Tibial artery (tissue), 4 donors: Measurements from ENCODE around the gene NMRAL1.

Experiments
- DNase-seq, 2 donors: peaks; one replicate each; pipeline ENCODE4 v3.0.0-alpha.2; 2019
- H3K27ac ChIP-seq, 2 donors: fragments of 200-600 bp; sonication (generic) in 1 of 2; 1 replicate in 1 of 2; 2 replicates in 1 of 2; pipeline ENCODE4 v1.5.1; 2018 to 2019; ENCODE audit warnings: mild to moderate bottlenecking in 1 of 2
- H3K27me3 ChIP-seq, 2 donors: fragments of 200-600 bp; sonication (generic) in 1 of 2; one replicate each; pipeline versions ENCODE4 v1.5.1 to v1.6.0; 2016 to 2019
- H3K36me3 ChIP-seq, 3 donors: fragments of 200-600 bp; sonication (generic) in 2 of 3; one replicate each; pipeline ENCODE4 v1.5.1; 2016 to 2019; ENCODE audit warnings: mild to moderate bottlenecking in 2 of 3
- H3K4me1 ChIP-seq, 4 donors: fragments of 200-600 bp; sonication (generic) in 2 of 4; 1 replicate in 3 of 4; 2 replicates in 1 of 4; pipeline ENCODE4 v1.5.1; 2016 to 2019
- H3K4me3 ChIP-seq, 2 donors: fragments of 200-600 bp; sonication (generic) in 1 of 2; 1 replicate in 1 of 2; 2 replicates in 1 of 2; pipeline ENCODE4 v1.5.1; 2018 to 2019; ENCODE audit warnings: mild to moderate bottlenecking in 2 of 2
- H3K9me3 ChIP-seq, 3 donors: fragments of 200-600 bp; sonication (generic) in 1 of 3; one replicate each; pipeline ENCODE4 v1.5.1; 2016 to 2019
- intact Hi-C: fragments of 100-400 bp; cut with DNase I; formaldehyde crosslinking; loops from one replicate; pipeline ENCODE4 v1.15.0; 2023; ENCODE audit warnings: low total_unique reads
- TF ChIP-seq, protein P1 (sequence below), 2 experiments: fragments of 200-600 bp in 1 of 2; fragments of 450-650 bp in 1 of 2; IDR thresholded peaks; one replicate each; pipeline ENCODE4 v1.5.1; 2017 to 2019; ENCODE audit warnings: antibody characterized with exemption in 2 of 2, mild to moderate bottlenecking in 1 of 2, moderate library complexity in 1 of 2

NMRAL1 gene

DNA sequence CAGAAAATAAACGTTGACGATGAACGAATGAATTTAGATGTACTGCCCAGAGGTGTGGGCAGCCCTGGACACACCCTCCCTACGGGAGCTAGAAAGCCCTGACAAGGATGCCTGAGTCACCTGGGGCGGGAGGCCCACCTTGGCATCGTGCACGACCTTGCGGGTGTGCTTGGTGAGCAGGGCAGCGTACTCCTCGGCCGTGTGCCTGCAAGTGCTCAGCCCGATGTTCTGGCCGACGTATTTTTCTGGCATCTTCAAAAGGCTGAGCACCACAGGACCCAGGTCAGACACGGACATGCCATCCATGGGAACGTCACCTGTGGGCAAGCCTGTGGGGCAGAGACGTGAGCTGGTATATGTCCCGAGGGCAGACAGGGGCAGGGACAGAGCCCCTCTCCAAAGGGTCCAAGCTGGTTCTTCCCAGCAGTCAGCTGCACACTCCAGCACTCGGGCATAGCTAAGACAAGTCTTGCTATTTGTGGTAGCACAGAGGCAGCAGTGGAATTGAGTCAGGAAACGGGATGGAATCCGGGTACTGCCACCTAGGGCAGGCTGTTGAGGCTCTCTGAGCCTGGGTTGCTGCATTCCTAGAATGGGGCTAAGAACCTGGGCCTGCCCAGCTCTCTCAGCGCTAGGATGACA, 10.8 kb downstream of the NMRAL1 start:
- intact Hi-C loops: no loop called here
- H3K27ac ChIP-seq: no peak overlapping the region
- TF ChIP-seq, protein P1, sequence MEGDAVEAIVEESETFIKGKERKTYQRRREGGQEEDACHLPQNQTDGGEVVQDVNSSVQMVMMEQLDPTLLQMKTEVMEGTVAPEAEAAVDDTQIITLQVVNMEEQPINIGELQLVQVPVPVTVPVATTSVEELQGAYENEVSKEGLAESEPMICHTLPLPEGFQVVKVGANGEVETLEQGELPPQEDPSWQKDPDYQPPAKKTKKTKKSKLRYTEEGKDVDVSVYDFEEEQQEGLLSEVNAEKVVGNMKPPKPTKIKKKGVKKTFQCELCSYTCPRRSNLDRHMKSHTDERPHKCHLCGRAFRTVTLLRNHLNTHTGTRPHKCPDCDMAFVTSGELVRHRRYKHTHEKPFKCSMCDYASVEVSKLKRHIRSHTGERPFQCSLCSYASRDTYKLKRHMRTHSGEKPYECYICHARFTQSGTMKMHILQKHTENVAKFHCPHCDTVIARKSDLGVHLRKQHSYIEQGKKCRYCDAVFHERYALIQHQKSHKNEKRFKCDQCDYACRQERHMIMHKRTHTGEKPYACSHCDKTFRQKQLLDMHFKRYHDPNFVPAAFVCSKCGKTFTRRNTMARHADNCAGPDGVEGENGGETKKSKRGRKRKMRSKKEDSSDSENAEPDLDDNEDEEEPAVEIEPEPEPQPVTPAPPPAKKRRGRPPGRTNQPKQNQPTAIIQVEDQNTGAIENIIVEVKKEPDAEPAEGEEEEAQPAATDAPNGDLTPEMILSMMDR (IDR thresholded peaks at IDR 0.05): no peak
- no peaks in the 10 kb centered on the region for H3K27me3 ChIP-seq
- peaks cover 8 to 92% (median 46%) of the 10 kb centered on the region in 3 donors for H3K36me3 ChIP-seq
- H3K4me3 ChIP-seq: no peak overlapping the region
- H3K9me3 ChIP-seq: no peaks in the 10 kb centered on the region
- H3K4me1 ChIP-seq: no peaks in the 10 kb centered on the region
- no peak for DNase-seq

DNA sequence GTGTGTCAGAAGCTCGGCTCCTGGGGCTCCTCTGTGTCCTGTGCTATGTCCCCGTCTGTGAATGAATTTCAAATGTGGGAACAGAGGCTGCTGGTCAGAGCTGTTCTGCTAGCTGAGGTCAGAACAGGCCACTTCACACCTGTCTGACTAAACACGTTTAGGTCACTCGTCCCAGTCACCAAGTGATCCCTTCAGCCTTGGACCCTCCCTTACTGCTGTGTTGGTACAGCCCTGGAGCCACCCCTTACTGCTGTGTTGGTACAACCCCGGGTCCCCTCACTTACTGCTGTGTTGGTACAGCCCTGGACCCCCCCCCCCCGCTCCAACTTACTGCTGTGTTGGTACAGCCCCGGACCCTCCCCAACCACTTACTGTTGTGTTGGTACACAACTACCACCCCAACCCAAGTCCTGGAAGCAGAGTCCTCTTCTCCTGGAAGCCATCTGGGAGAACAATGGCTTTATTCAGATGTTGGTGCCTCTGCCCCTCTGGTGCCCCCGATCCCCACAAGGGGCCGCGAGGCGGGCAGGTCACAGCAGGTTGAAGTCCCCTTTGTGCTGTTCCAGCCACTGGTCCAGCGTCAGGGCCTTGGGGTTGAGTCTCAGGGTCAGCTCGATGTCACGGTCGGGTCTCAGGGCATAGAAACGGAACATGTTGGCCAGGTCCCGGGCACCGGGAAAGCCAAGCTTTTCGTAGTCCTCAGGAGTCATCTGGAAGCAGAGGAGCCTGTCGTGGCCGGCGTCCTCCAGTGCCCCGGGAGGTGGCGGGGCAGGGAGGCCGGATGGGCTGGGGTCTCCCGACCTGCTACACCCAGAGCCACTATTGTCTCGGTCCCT, 13.0 kb downstream of the NMRAL1 start:
- TF ChIP-seq, protein P1 (IDR thresholded peaks at IDR 0.05): no peak
- Histone ChIP-seq H3K27ac (no peak overlapping the region), H3K36me3 (peaks cover 19 to 95% (median 60%) of the 10 kb centered on the region in 3 donors)

DNA sequence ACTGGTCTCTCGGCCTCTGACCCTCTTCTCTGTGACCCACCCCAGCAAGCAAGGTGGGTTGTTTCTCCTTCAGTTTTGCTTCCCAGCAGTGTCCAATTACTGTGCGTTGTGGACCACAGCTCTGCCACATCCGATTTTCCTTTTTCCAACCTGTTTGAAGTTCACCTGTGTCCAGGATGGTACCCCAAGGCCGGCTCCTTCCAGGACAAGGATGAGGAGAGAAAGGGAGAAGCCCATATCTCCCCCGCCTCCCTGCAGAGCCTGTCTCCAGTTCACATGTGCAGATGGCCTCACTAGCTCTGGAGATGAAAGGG, 13.5 kb downstream of the NMRAL1 start:
- H3K27ac ChIP-seq: no peak overlapping the region
- H3K4me3 ChIP-seq: no peak overlapping the region
- peaks cover 20 to 95% (median 60%) of the 10 kb centered on the region in 3 donors for H3K36me3 ChIP-seq
- intact Hi-C loops: no loop called here
- H3K9me3 ChIP-seq: no peaks in the 10 kb centered on the region
- H3K4me1 ChIP-seq: no peaks in the 10 kb centered on the region
- TF ChIP-seq, protein P1 (IDR thresholded peaks at IDR 0.05): no peak
- DNase-seq: no peak
- H3K27me3 ChIP-seq: no peaks in the 10 kb centered on the region

More for the DNA sequence above, 13.0 kb downstream of the NMRAL1 start:
- Histone ChIP-seq H3K9me3 (no peaks in the 10 kb centered on the region), H3K4me3 (no peak overlapping the region), H3K4me1 (no peaks in the 10 kb centered on the region), H3K27me3 (no peaks in the 10 kb centered on the region)
- intact Hi-C loops: no loop called here
- DNase-seq: no peak

DNA sequence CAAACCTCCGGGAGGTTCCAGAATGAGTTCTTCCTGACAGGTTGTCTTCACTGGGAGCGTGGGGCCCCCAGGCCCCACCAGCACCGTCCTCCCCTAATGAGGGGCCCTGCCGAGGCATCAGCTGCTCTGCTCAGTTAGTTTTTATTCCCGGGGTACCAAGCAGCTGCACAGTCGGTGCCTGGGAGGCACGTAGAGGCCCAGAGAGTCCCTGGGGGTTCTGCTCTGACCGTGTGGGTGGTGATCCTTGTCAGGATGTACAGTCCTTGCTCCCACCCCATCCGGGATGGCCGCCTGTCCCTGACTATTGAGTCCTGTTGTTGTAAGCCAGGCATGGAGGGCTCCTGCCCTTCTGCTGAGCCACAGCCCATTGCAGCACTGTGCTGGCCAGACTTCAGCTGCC, 18.5 kb downstream of the NMRAL1 start:
- Histone ChIP-seq H3K4me3 (no peak overlapping the region), H3K27ac (no peak overlapping the region), H3K36me3 (peaks cover 34 to 95% (median 74%) of the 10 kb centered on the region in 3 donors), H3K27me3 (no peaks in the 10 kb centered on the region), H3K9me3 (no peaks in the 10 kb centered on the region), H3K4me1 (no peaks in the 10 kb centered on the region)
- no peak for DNase-seq
- TF ChIP-seq, protein P1 (IDR thresholded peaks at IDR 0.05): no peak
- intact Hi-C loops: no loop called here

DNA sequence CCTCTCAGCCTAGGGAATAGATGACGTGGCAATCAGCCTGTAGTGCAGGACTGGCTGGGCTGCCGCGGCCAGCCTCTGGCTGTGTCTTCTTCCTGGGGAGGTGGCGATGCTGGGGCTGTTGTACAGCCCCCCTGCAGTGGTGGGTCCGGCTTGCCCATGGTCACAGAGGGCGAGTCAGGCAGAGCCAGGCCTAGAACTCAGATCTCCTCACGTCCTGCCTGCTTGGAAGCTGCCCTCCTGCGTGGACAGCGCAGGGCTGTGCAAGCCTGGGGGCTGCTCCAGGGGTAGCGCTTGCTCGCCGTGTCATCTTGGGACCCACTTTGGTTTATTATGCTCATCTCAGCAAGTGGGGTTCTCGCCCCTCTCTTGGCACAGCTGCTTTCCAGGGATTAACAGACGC, 19.3 kb downstream of the NMRAL1 start:
- Histone ChIP-seq H3K9me3 (no peaks in the 10 kb centered on the region), H3K4me3 (no peak overlapping the region), H3K27me3 (no peaks in the 10 kb centered on the region), H3K27ac (no peak overlapping the region), H3K4me1 (no peaks in the 10 kb centered on the region), H3K36me3 (peaks cover 42 to 98% (median 81%) of the 10 kb centered on the region in 3 donors)
- intact Hi-C loops: no loop called here
- TF ChIP-seq, protein P1 (IDR thresholded peaks at IDR 0.05): no peak
- no peak for DNase-seq
